GM19240 (cell line): Measurements from ENCODE around the gene CRIM1.

ENCODE experiments used
- DNase-seq: peaks from one replicate; pipeline ENCODE4 v3.0.0; 2011; ENCODE audit warnings: low spot score; ENCODE audit not compliant: insufficient read length

CRIM1 gene

DNA sequence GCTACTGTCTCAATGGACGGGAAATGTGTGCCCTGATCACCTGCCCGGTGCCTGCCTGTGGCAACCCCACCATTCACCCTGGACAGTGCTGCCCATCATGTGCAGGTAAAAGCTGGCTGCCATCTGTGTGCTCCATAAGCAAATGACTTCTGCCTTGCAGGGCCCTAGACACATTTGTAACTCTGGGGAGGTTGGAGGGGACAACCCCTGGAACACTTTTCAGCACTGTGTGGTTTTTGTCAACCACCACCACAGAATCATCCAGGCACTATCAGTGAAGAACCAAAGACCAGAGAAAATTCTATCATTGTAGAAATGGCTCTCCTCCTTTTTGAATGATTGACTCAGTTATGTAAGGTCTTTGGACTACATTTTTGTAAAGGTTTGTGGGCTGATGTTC lies 158.1 kb downstream of the CRIM1 start:
- no peak for DNase-seq

DNA sequence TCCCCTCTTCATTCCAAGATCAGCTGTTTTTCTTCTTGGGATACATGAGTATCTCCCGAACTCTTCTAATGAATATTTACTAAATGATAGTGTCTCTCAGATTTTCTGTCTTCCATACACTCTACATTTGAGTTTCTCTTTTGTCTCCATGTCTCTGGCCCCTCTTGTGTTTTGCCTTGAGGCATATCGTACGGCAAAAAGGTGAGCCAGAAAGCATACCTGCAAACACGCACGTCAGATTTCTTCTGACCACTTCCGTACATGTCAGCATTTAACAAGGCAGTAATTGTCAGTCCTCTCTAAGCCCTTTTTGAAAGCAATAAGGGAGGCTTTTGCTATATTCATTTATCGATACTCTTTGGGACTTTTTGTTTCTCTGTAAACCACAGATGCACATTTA lies 160.0 kb downstream of the CRIM1 start:
- DNase-seq = no peak

DNA sequence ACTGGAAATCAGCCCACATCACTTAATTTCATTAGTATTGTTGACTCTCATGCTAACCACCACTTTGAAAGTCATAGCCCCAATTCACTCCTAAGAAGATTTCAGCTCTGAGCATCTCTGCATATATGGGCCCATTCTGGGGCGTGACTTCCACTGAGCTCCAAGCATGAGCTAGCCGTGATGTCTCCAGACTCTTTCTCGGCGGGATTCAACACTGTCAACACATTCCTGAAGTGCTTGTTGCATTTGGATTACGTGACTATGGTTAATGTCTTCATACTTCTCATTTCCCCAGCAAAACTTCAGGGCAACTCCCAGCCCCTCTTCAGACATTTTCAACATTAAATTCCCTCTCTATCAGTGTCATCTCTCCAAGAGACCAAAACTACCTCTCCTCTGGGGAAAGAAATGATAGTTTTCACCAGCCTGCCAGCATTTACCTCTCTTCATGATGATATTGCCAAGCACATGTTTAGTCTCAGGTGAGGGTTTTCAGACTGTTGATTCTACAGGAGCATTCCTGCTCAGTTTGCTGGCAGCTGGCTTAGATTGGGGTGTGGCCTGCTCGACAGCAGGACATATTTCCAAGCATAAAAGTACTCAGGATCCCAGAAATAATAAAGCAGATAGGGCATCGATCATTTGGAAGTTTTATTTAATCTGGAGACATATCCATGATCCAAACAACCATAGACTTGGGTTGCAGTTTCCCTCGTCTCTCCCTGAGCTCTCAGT lies 160.7 kb downstream of the CRIM1 start:
- no peak for DNase-seq

DNA sequence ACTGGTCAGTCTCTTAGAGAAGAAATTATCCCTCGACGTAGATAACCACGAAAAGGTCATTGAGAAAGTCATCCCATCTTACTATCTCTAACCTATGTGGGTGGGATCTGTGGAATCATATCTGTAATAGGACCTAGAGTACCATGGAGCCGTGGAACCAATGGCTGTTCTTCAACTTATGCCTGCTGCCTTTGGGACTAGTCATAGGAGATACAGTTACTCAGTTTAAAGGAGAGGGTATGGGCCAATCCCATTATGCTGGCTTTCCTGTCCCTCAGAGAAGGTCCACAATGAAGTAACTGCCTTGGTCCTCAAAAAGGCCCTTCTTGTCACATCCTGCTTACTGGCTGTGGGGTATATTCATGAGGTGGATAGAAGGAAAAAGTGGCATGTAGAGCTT lies 164.9 kb downstream of the CRIM1 start:
- no peak for DNase-seq

DNA sequence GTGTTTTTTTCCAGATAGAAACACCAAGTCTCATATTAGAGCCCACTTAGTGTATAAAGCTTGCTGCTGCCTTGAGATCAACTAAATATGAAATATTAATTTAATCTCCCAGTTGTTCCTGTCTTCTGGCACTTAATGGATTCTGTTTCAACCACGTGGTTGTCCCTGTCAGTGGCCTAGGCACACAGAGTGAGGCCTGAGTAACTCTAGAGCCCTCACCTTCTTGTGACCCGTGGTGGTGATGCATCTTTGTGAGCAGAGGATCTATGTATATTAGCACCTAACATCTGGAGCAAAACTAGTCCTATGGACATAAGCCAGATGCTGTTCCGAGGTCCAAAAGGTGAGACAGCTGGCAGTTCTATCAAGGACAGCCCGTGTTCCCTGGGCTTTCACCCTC lies 167.6 kb downstream of the CRIM1 start:
- DNase-seq = no peak

DNA sequence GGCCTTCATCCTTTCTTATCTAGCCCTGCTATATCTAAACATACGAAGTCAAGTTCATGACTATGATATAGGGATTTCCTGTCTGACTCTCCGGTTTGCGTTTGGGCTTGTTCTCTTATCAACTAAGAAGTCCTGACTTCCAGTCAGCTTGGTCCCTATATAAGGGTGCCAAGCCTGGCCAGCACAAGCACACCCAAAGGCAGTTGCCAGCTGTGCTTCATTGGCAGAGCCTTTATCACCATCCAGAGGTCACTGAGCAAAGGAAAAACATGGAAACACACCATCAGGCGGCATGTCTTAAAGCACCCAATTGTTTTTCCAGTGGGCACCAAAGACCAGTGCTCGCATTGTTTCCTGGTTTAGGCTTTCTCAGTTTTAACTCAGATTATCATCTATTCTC lies 169.7 kb downstream of the CRIM1 start:
- DNase-seq = no peak

DNA sequence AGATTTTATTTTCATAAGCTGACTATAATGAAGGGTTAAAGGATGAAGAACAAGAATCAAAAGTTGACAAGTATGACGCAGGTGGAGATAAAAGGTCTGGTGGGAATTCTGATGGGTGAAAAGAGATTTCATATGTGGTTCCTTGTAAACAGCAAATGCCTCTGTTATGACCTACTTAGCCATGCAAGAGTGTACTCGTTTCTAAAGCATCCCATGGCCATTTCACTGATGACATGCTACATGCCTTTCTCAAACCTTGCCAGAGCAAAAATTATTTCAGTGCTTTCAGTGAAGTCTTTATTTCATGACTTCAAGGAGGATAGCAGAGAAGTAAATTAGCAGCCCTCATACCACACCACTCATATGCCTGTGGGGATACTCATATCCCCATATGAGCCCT lies 170.6 kb downstream of the CRIM1 start:
- no peak for DNase-seq

DNA sequence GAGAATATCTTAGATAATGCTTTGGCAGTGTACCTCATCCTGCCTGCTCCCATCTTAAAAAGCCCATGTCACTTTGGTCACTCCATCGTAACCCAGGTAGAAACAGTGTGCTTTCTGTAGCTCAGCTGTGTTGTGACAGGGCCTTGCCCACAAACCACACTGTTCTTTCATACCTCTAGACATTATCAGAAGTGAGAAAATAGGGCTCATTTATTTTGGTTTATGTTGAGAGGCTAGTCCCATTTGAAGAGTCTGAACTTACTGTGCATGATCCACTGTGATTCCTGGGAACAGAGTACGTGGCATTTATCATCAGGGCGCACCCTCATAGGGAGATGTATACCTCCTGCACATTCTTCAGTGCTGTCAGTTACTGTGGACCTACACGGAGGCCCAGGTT lies 172.7 kb downstream of the CRIM1 start:
- no peak for DNase-seq

DNA sequence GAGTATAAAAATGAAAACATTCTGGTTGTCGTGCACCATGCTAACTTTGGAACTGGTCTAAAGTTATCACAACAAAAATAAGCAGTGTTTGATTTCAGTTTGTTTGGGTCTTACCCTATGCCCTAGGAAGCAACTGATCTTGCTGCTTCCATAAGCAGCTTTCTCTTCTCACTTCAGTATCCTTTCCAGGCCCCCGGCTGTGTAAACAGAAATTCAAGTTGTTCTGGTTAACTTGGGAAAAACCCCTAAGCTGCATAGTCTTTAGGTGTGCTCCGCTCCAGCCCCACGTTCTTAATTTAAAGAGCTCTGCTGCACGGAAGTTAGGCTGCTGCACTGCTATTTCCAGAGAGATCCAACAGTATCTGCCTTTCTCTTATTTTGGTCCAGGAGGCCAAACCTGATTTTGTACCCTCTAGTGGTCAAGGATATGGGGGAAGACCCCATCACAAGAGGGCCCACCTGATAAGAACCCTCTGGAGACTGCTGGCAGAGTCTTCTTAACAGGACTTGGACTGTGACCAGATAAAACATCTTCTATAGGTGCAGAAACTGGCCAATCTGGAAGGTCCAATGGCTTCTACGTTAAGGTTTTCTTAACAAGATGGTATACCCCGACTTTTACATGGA lies 173.3 kb downstream of the CRIM1 start:
- DNase-seq = no peak

DNA sequence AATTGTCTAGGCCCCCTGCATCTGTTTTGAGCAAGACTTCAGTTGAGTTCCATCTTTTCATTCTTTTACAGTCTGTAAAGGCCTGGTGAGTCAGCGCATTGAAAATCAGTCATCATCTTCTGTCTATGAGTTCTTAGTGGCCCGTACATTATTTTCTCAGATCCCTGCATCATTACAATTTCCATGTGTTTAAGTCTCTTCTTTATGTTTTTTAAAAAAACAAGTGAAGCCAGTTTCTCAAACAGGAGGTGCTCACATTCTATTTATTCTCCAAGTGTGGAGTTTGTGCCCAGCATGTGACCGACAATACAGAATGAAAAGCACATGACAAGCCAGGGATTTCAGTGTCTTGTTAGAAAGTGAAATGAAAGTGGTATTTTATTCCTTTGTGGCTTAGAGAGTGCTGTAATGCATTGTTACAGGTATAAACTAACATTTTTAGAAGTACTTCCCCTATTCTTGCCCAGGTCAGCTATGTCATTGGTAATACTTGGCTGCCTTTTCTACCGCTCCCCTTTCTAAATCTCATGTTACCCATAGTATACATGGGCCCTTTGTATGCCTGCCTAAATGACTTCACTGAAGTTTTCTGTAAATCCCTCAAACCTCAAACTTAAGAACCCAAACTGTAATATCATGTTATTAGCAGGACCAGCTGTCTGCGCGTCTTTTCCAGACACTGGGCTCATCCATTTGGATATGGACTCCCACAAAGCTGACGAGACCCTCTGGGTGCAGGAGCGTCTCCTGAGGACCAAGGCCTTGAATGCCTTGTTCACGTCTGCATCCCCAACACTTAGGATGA lies 174.8 kb downstream of the CRIM1 start:
- no peak for DNase-seq

DNA sequence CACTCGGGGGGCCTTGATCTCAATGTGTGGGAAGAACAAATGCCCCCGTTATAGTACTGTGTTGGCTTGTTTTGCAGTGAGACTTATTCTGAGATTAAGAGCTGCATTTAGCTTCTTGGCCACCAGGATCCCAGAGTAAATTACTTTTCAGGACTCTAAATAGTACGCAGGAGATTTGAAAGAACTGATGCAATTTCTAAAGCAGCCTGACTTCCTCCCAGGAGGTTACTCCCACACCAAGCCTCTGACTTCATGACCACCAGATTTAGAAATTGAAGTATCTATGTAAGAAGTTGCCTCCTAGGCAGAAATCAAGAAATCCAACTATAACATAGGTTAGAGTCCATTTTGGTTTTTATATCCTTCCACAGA lies 175.4 kb downstream of the CRIM1 start:
- DNase-seq = no peak

DNA sequence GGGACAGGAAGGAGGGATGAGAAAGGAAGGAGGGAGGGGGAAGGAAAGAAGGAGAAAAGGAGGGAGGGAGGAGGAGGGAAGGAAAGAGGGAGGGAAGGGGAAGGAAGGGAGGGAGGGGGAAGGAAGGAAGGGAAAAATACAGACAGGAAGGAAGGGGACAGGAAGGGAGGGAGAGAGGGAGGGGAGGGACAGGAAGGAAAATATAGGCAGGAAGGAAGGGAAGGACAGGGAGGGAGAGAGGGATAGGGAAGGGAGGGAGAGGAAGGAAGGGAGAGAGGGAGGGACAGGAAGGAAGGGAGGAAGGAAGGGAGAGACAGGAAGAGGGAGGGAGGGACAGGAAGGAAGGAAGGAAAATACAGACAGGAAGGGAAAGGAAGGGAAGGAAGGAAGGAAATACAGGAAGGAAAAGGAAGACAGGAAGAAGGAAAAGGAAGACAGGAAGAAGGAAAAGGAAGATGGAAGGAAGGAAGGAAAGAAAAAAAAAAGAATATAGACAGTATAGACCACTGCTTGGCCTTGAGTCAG lies 178.8 kb downstream of the CRIM1 start:
- no peak for DNase-seq

DNA sequence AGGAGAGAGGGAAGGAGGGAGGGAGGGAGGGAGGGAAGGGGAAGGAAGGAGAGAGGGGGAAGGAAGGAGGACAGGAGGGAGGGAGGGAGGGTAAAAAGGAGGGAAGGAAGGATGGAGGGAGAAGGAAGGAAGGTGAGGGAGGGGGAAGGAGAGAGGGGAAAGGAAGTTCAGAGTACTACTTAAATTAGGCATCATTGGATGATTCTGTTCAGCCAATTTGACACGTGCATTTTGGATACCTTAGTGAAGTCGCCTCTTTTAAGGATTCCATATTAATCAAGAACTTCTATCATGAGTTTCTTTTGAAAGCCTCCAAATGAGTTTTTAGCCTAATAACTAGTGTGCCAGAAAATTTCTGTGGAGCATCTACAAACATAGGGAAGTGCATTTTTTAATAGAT lies 179.5 kb downstream of the CRIM1 start:
- DNase-seq = no peak

DNA sequence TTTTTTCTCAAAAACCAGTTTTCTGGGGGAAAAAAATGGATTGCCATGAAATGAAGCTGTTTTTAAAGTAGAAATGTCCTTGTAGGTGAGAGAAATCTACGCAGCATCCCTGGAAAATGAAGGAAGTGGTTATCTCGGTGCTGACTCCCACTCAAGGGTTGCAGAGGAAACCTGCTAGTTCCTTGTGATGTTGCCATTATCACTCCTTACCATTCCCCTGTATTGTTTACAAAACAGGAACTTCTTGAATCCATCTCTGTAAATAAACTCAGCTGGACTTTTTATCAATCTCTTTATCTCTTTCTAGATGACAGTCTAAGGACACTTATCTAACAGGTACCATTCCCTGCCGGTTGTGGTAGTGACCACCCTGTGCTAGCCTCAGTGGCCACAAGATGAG lies 181.2 kb downstream of the CRIM1 start:
- no peak for DNase-seq

DNA sequence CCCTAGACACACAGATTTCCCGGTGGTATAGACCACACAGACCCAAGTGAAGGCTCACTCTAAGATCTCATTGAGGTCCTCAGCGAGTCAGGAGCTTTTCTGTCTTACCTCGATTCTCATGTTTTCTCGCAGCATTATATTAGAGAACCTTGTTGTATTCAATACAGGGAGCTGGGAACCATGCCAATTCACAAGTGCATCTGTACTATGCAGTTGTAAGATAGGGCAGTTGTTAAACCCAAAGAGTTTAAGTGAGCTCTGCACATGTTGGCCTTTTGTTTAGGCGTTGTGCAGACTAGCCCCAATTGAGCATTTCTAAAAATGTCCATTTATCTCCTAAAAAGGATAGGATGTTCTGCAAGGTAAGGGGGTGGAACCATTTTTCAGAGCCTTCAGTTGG lies 182.8 kb downstream of the CRIM1 start:
- no peak for DNase-seq

DNA sequence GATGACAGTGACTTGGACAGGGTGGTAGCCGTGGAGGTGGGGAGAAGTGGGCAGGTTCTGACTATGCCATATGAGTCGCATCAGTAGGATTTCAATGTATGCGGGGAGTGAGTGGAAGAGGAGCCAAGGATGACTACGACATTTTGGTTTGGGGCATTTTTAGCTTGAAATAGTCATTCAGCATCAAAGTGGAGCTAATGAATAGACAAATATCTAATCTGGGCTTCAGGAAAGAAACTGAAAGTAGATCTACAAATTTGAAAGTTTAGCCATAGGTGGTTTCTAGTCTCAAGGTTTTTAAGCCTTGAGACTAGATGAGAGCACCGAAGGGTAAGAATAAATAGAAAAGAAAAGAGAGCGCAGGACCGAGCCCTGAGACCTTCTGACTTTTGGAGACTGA lies 184.1 kb downstream of the CRIM1 start:
- no peak for DNase-seq

DNA sequence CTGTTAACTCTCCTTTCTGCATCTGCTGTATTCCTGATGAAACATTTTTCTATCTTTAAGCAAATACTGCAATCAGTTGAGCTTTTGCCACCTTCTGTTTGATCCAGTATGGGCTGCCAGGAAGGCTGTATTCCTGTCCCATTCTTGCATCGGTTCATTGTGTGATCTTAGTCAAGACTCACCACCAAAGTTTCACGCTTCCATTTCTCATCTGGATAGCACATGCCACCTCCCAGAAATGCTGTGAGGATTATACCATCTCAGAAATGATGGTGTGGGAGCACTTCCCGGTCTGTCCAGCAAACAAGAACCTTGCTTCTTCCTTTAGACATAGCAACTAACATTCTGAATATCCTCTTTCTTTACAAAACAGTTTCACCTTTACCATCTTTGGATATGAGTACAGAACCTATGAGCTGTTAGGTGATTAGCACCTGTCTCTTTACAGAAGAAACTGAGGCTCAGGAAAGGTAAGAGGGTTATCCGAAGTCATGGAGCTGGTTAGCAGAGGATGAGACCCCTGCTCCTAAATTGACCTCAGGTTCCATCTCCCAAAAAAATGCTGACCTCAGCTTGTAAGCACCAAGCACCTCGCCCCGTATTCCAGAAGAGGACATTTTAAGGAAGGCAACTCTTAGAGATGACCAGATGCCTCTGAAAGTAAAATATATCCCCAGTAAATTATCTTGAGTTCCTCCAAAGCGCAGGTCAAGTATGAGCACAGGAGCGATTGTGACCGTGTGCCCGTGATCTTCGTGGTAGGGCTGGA lies 185.6 kb downstream of the CRIM1 start:
- DNase-seq = no peak

DNA sequence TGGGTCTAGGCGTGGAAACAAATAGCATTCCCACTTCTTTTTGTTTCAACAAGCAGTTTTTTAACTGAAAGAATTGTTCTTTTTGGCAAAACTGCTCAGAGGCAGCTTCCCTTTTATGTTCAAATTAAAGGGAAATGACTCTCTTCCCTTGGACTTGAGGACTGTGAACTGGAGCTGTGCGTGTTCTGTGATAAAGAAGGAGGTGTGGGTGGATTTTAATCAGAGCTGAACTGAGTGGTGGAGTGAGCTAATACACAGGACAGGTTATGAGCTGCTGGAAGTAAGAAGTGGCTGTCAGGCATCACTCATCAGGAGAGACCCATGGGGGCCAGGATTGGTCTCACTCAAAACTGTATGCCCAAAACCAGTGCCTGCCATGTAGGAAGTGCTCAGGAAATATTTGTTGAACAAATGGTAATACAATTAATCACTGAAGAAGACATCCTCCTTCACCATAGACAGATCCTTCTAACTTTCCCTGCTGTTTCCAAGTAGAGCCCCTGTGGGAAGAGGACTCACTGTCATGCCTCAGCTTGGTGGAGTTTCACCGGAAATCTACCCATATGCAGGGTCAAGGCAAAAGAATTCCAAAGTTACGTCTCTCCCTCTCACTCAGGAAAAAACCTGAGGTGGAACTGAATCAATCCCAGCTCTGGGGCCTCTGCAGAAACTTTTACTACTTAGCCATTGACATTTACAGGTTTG lies 186.5 kb downstream of the CRIM1 start:
- no peak for DNase-seq

DNA sequence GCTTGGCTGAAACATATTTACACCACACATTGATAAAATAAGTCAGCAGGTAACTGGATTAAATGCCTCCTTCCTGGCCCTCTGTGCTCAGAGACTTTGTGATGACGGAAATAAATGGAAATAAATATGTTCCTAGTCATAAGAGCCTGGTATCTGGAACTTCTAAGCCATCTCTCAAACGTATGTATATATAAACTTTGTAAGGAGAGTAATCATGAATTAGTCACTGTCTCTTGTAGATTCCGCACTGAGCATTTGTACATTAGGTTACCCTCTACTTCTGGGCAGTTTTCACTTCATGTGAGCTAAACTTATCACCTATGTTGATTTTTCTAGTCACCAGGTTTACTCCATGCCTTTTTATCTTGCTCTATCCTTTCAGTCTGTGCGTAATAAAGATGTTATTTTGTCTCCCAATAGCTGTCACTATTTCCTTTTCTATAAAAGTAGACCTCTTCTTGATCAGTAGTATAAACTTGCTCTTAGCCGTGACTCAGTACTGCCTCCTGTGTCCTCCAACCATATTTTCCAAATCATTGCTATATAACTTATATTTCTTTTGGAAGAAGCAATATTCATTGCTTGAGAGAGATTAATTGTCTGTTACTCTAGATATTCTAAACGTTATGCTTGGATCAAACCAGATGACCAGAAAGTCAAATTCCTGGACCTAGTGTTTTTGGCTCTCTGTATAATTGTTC lies 189.2 kb downstream of the CRIM1 start:
- no peak for DNase-seq

DNA sequence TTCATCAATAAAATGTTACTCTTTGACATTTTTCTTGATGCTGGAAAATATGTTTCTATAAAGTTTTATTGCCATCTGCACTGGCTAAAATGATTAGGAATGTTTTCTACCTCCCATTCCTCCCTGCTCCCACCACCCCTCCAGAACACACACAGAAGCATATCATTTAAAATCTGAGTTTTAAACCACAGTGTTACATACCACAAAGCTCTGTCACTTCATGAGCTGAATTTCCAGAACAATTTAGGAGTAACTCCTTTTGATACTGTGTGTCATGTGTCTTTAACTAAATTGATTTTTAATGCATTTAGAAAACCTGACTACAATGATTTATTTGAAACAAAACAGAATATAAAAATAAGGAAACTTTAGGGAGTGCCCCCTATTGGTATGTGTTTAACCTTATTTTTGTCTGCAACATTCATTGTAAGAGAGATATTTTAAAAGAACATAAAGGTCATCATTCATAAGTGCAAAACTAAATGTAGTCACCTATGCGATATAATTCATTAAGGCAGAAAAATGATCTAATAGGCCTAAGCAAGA lies 190.4 kb downstream of the CRIM1 start:
- no peak for DNase-seq
